ENCODE results near the gene ZSCAN16.

Gene ZSCAN16

GRCh38 chr6:28145231-28145630 lies 20.8 kb downstream of the ZSCAN16 start:
- no peak for DNase-seq (ENCODE audit: low read depth, low spot score)
- no peak for TF ChIP-seq CTCF (IDR thresholded peaks at IDR 0.05; ENCODE audit: insufficient read depth, low read length, missing control alignments)
- no peak overlapping the region for H3K4me3 ChIP-seq (ENCODE audit: low read depth, low read length)
- ChIA-PET CTCF (no interaction called here), POLR2A (no interaction called here)

- no peak for TF ChIP-seq CTCF (IDR thresholded peaks at IDR 0.05; ENCODE audit: insufficient read depth, low read length, missing control alignments)
- no peak for DNase-seq (ENCODE audit: low read depth, low spot score)
- POLR2A ChIA-PET = no interaction called here
- CTCF ChIA-PET = interaction anchor here (1.3 kb wide), 1 partner anchor 115 kb away, joined by 4 read pairs; the partner anchor contains the start of gene ZSCAN26
- no peak overlapping the region for H3K4me3 ChIP-seq (ENCODE audit: low read depth, low read length)
These were observed 28.1 kb downstream of the ZSCAN16 start for GRCh38 chr6:28152531-28152930.

GRCh38 chr6:28153546-28153945 lies 29.1 kb downstream of the ZSCAN16 start:
- POLR2A ChIA-PET = no interaction called here
- CTCF ChIA-PET = interaction anchor here (1.3 kb wide), 1 partner anchor 114 kb away, joined by 4 read pairs; the partner anchor contains the start of gene ZSCAN26
- H3K4me3 ChIP-seq (ENCODE audit: low read depth, low read length) = no peak overlapping the region

GRCh38 chr6:28154357-28154756 lies 29.9 kb downstream of the ZSCAN16 start:
- DNase-seq (ENCODE audit: low read depth, low spot score) = no peak
- no peak for TF ChIP-seq CTCF (IDR thresholded peaks at IDR 0.05; ENCODE audit: insufficient read depth, low read length, missing control alignments)
- ChIA-PET POLR2A (interaction anchor here (0.6 kb wide), 1 partner anchor 181 kb away, joined by 3 read pairs; no protein-coding TSS in a partner anchor), CTCF (no interaction called here)
- H3K4me3 ChIP-seq (ENCODE audit: low read depth, low read length) = no peak overlapping the region

More at GRCh38 chr6:28153546-28153945, 29.1 kb downstream of the ZSCAN16 start:
- no peak for TF ChIP-seq CTCF (IDR thresholded peaks at IDR 0.05; ENCODE audit: insufficient read depth, low read length, missing control alignments)
- DNase-seq (ENCODE audit: low read depth, low spot score) = no peak

- CTCF ChIA-PET = interaction anchor here (1.3 kb wide), 1 partner anchor 17 kb away, joined by 6 read pairs; the partner anchor contains the start of gene ZKSCAN8
- DNase-seq (ENCODE audit: low read depth, low spot score) = no peak
- POLR2A ChIA-PET = no interaction called here
- no peak for TF ChIP-seq CTCF (IDR thresholded peaks at IDR 0.05; ENCODE audit: insufficient read depth, low read length, missing control alignments)
- no peak overlapping the region for H3K4me3 ChIP-seq (ENCODE audit: low read depth, low read length)
These were observed 33.9 kb downstream of the ZSCAN16 start for GRCh38 chr6:28158318-28158717.

- POLR2A ChIA-PET = no interaction called here
- DNase-seq (ENCODE audit: low read depth, low spot score) = no peak
- no peak for TF ChIP-seq CTCF (IDR thresholded peaks at IDR 0.05; ENCODE audit: insufficient read depth, low read length, missing control alignments)
- no peak overlapping the region for H3K4me3 ChIP-seq (ENCODE audit: low read depth, low read length)
- CTCF ChIA-PET = interaction anchor here (0.8 to 1.3 kb wide), 2 partner anchors 18 to 196 kb away, joined by 3 to 6 read pairs; partner anchors contain the start of gene ZKSCAN8
These were observed 34.7 kb downstream of the ZSCAN16 start for GRCh38 chr6:28159029-28159607.

Measured in AG04449 (cell line).